Measurements from ENCODE around the gene HPS3. TPM values are rescaled to one million over a fixed set of nuclear protein-coding genes. Genes with fewer than 3 reads are reported as not detected.

Gene HPS3
- total and polyA plus RNA-seq, 2 of the 4 experiments (the other 2 are of a cell fraction) = 15.2 to 24.2 TPM

DNA sequence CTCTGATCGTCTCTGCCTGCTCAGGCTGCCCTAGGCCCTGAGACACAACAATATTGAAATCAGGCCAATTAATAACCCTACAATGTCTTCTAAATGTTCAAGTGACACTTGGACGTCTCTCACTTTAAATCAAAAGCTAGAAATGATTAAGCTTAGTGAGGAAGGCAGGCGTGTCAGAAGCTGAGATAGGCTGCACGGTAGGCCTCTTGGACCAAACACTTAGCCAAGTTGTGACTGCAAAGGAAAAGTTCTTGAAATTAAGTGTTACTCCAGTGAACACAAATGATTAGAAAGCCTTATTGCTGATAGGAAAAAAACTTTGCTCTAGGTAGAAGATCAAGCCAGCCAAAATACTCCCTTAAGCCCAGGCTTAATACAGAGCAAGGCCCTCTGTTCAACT lies 2.2 kb downstream of the HPS3 start:
- BruUV-seq (replicated peaks) = no TSS peak
- H2AK9ac ChIP-seq (replicated peaks; ENCODE audit: low read depth, low read length, poor library complexity) = no peak overlapping the region
- H3K4me3 ChIP-seq (ENCODE audit: insufficient read depth, low read depth, low read length) = no peak overlapping the region
- H3K18ac ChIP-seq (ENCODE audit: low read depth, low read length) = no peak overlapping the region
- dilution Hi-C loops (cut with HindIII; ENCODE audit: low sequenced_read_pairs, unreplicated experiment) = no loop called here
- H2BK15ac ChIP-seq (ENCODE audit: low read depth, low read length) = no peak overlapping the region
- TF ChIP-seq FOS (IDR thresholded peaks at IDR 0.05; ENCODE audit: low read depth, low read length) (no peak), NFE2L2 (IDR thresholded peaks at IDR 0.05; ENCODE audit: low read depth, low read length) (no peak), POLR2A (IDR thresholded peaks at IDR 0.05; ENCODE audit: low read depth, low read length) (no peak), SMC3 (IDR thresholded peaks at IDR 0.05; ENCODE audit: low read depth, low read length) (no peak), CTCF (conservative IDR thresholded peaks at IDR 0.05; ENCODE audit: low read depth, low read length) (no peak), BHLHE40 (IDR thresholded peaks at IDR 0.05; ENCODE audit: low read depth, low read length) (no peak), MAFK (IDR thresholded peaks at IDR 0.05; ENCODE audit: low read depth, low read length) (no peak), ELK1 (IDR thresholded peaks at IDR 0.05; ENCODE audit: borderline replicate concordance, low read depth, low read length) (no peak), CEBPB (IDR thresholded peaks at IDR 0.05; ENCODE audit: low read depth, low read length) (no peak), MXI1 (IDR thresholded peaks at IDR 0.05; ENCODE audit: borderline replicate concordance, low read depth, low read length) (no peak), CHD1 (IDR thresholded peaks at IDR 0.05; ENCODE audit: low read depth, low read length) (no peak), MAZ (IDR thresholded peaks at IDR 0.05; ENCODE audit: borderline replicate concordance, low read depth, low read length) (no peak), RAD21 (IDR thresholded peaks at IDR 0.05; ENCODE audit: low read length) (no peak), RCOR1 (IDR thresholded peaks at IDR 0.05; ENCODE audit: insufficient replicate concordance, low read length) (no peak), RFX5 (IDR thresholded peaks at IDR 0.05; ENCODE audit: low read depth, low read length) (no peak)
- TF ChIP-seq, protein P1, sequence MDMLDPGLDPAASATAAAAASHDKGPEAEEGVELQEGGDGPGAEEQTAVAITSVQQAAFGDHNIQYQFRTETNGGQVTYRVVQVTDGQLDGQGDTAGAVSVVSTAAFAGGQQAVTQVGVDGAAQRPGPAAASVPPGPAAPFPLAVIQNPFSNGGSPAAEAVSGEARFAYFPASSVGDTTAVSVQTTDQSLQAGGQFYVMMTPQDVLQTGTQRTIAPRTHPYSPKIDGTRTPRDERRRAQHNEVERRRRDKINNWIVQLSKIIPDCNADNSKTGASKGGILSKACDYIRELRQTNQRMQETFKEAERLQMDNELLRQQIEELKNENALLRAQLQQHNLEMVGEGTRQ (IDR thresholded peaks at IDR 0.05; ENCODE audit: low read depth, low read length) = no peak
- no peak overlapping the region for H3K56ac ChIP-seq (ENCODE audit: extremely low read depth, insufficient read depth, low read length)
- 0 out of 2 replicates have a peak overlapping the region, but pooled peaks have one; percentile 7 for H2AK5ac ChIP-seq (ENCODE audit: low read depth, low read length)
- no peak overlapping the region for H2BK5ac ChIP-seq (ENCODE audit: low read depth, low read length, poor library complexity, severe bottlenecking)
- no peak overlapping the region for H3K4ac ChIP-seq (ENCODE audit: low read depth, low read length)
- H4K20me1 ChIP-seq (ENCODE audit: insufficient read depth, low read length) = 0 out of 2 replicates have a peak, but pooled peaks cover 4% of the 10 kb centered on the region
- H4K91ac ChIP-seq (ENCODE audit: insufficient read depth, low read depth, low read length) = no peak overlapping the region
- no peak overlapping the region; the same call in 1 of the 2 replicates for H3K14ac ChIP-seq (replicated peaks; ENCODE audit: low read depth, low read length)
- no peak overlapping the region for H4K5ac ChIP-seq (ENCODE audit: low read depth, low read length)
- peaks cover 8% of the 10 kb centered on the region for H3K9me1 ChIP-seq (ENCODE audit: insufficient read depth, low read length)
- H3K9me3 ChIP-seq (ENCODE audit: control insufficient read depth, insufficient read depth, low read length) = no peaks in the 10 kb centered on the region
- WGBS, 2 experiments (ENCODE audit: extremely low coverage in 2 of 2, insufficient read length in 1 of 2) = no CpG with 5 or more reads among the region's 4 CpGs
- H3K4me1 ChIP-seq (ENCODE audit: control insufficient read depth, insufficient read depth, low read length) = peaks cover 12% of the 10 kb centered on the region
- intact Hi-C loops (cut with micrococcal nuclease) = no loop called here
- H2BK20ac ChIP-seq (ENCODE audit: low read depth, low read length) = no peak overlapping the region
- peak overlapping the region; percentile 6; the same call in 1 of the 2 replicates for H3K4me2 ChIP-seq (ENCODE audit: low read depth, low read length)
- H2AFZ ChIP-seq (replicated peaks; ENCODE audit: low read length, poor library complexity) = no peak overlapping the region
- H3K27ac ChIP-seq (ENCODE audit: insufficient read depth, low read length) = no peak overlapping the region
- no peak overlapping the region for H4K8ac ChIP-seq (ENCODE audit: low read depth in 2 of 2, low read length in 2 of 2)
- H3K79me1 ChIP-seq (ENCODE audit: low read depth in 1 of 2, low read length in 2 of 2) = peaks cover 33 to 66% of the 10 kb centered on the region in 2 experiments
- H3K9ac ChIP-seq (ENCODE audit: low read depth, low read length) = no peak overlapping the region
- in situ Hi-C loops (cut with MboI; ENCODE audit: low sequenced_read_pairs) = no loop called here
- ChIA-PET CTCF (no interaction called here), POLR2A (ENCODE audit: unreplicated experiment) (no interaction called here)
- DNase-seq (no peak), ATAC-seq (ENCODE audit: low read depth) (no peak)
- no peak overlapping the region for H2BK120ac ChIP-seq (ENCODE audit: low read depth, low read length)
- H3K23ac ChIP-seq (ENCODE audit: low read depth, low read length) = peak overlapping the region; percentile 63; the same call in 1 of the 2 replicates
- no peaks in the 10 kb centered on the region for H3K27me3 ChIP-seq (ENCODE audit: control insufficient read depth, insufficient read depth, low read length)
- H3K36me3 ChIP-seq (ENCODE audit: control insufficient read depth, insufficient read depth, low read length) = no peaks in the 10 kb centered on the region

Data from IMR-90 (cell line).